Coronary artery (tissue), 2 donors: ENCODE measurements around the gene HEMK1.

Source experiments
- DNase-seq: peaks from one replicate; pipeline ENCODE4 v3.0.0-alpha.2; 2017; ENCODE audit warnings: low spot score
- H3K27ac ChIP-seq, 2 donors: fragments of 200-600 bp; sonication (generic); one replicate each; pipeline ENCODE4 v1.5.1; 2016 to 2019
- H3K4me3 ChIP-seq: fragments of 200-600 bp; sonication (generic); 2 replicates; pipeline ENCODE4 v1.5.1; 2016; ENCODE audit warnings: mild to moderate bottlenecking, moderate library complexity
- TF ChIP-seq, protein P1 (sequence below): fragments of 200-600 bp; sonication (generic); IDR thresholded peaks from one replicate; pipeline ENCODE4 v1.5.1; 2019; ENCODE audit warnings: antibody characterized with exemption

Gene HEMK1

DNA sequence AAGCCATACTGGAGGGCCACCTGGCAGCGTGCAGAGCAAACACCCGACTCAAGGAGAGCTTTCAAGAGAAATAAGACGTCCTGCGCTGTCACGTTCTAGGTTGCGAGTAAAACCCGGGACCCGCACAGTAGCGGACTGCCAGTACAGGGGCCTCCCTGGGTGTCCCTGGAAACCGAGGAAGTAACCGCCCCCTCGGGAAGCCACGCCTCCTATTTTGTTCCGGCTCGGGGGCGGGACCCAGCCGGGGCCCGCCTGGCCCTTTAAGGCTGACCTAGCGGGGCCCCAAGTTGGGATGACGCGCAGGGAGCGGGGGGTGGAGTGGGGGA lies 47.4 kb downstream of the HEMK1 start:
- peak; percentile 97 for DNase-seq
- TF ChIP-seq, protein P1, sequence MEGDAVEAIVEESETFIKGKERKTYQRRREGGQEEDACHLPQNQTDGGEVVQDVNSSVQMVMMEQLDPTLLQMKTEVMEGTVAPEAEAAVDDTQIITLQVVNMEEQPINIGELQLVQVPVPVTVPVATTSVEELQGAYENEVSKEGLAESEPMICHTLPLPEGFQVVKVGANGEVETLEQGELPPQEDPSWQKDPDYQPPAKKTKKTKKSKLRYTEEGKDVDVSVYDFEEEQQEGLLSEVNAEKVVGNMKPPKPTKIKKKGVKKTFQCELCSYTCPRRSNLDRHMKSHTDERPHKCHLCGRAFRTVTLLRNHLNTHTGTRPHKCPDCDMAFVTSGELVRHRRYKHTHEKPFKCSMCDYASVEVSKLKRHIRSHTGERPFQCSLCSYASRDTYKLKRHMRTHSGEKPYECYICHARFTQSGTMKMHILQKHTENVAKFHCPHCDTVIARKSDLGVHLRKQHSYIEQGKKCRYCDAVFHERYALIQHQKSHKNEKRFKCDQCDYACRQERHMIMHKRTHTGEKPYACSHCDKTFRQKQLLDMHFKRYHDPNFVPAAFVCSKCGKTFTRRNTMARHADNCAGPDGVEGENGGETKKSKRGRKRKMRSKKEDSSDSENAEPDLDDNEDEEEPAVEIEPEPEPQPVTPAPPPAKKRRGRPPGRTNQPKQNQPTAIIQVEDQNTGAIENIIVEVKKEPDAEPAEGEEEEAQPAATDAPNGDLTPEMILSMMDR: no peak
- Histone ChIP-seq H3K27ac (peak overlapping the region; percentile 84 to 93), H3K4me3 (peak overlapping the region; percentile 88)

DNA sequence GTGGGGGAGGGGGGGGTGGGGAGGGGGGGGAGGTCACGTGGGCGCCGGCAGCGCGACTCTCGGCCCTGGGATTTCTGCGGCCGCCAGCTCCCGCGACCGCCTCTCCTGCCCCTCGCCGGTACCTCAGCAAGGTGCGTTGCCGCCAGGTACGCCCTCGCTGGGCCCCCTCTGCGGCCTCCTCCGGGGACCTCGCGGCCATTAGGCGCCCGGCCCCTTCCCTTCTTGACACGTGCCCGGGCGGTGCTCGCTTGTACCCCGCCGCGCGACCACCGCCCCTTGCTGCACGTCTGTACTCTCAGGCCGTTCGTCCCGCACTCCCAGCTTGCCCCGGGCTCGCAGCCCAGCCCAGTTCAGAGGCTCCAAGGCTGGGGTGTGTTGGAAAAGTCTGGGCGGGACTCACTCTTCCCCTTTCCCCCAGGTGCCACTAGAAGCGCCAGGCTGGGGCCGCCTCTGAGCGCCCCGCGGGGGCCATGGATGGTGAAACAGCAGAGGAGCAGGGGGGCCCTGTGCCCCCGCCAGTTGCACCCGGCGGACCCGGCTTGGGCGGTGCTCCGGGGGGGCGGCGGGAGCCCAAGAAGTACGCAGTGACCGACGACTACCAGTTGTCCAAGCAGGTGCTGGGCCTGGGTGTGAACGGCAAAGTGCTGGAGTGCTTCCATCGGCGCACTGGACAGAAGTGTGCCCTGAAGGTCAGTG lies 47.9 kb downstream of the HEMK1 start, which contains the start of gene MAPKAPK3:
Gene MAPKAPK3, plus strand, starts transcription at position 56 of the 696 bp plus-strand sequence. Its CDS starts 415 bp downstream, at position 471.
- TF ChIP-seq, protein P1: no peak
- Histone ChIP-seq H3K27ac (peak within 1 kb of the TSS; percentile 84 to 93), H3K4me3 (peak within 1 kb of the TSS; percentile 88)
- DNase-seq: no peak

DNA sequence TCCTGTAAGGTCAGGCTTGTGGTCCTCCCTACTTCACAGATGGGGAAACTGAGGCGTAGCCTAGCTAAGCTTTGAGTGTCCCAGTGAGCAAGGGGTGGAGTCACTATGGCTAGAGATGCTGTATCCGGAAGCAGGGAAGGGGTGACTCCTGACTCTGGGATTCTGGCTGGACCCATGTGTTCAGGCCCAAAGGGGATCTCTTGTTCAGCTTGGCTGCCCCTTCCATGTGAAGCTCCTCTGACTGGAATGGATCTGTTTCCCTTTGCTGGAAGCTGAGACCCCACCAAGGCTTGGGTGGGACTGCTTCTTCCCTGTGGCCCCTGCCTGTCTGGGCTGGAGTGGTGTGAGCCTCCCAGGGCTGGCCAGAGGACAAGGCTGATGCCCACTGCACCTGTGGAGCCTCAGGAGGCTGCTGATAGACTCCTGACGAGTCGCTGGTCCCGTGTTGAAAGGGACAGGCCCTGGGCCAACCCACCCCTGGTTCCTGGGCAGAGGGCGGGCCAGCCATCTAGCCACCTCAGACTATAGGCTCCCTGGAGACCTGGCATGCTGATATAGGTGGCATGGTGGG lies 48.7 kb downstream of the HEMK1 start:
- Histone ChIP-seq H3K27ac (peak overlapping the region; percentile 84 to 93), H3K4me3 (peak overlapping the region; percentile 88)
- TF ChIP-seq, protein P1: no peak
- DNase-seq: no peak

DNA sequence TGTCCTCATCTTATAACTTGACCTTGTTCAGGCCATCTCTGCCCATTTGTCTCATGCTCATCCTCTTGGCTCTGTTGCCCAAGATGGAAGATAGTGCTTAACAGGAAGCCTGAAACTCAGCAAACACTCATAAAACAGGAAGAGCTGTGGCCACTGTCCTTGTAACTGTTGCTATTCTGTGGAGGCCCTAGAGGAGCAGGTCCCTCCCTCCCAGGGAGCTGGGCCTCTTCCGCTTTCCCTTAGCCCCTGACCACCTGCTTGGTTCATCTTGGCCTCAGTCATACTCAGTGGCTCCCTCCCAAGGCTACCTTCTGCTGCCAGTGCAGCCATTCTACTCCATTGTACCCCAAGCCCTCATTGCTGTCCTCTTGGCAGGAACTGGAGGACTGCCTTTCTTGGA lies 51.1 kb downstream of the HEMK1 start:
- H3K27ac ChIP-seq: peak overlapping the region in 1 of 2 donors; percentile 70
- no peak overlapping the region for H3K4me3 ChIP-seq
- TF ChIP-seq, protein P1: no peak
- no peak for DNase-seq

DNA sequence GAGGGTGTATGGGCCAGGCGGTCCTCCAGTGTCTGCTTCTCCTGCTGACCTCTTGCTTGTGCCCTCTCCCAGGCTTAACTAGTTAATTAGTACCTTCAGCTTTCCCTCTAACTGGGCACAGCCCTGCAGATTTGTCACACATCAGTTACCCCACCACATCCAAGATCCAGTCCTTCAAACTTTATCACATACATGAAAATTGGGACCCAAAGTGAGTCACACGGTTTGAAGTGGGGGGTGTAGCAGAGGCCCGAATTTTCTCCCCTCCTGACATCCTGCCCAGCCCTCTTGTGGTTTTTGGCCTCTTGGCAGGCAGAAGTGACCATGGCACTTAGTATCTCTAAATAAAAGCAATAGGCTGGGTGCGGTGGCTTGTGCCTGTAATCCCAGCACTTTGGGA lies 51.5 kb downstream of the HEMK1 start:
- H3K27ac ChIP-seq: peak overlapping the region in 1 of 2 donors; percentile 70

DNA sequence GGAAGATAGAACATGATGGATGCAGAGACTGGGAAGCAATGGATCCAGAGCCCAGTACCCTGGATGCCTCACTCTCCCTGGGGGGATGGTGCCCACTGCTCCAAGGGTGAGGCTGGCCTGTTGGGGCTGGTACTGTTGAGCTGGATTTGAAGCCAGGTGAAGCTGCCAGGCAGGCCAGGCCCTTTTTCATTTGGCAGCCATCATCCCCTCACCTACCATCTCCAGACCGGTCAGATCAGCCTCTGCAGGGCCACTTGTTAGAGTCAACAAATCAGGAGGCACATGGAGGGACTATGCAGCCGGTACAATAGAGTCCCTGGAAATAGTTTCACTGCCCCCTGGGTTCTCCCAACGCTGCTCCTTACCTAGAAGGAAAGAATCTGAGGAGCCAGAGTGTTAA lies 53.6 kb downstream of the HEMK1 start:
- H3K27ac ChIP-seq: no peak overlapping the region
- no peak overlapping the region for H3K4me3 ChIP-seq
- DNase-seq: no peak
- TF ChIP-seq, protein P1: no peak

More for the DNA sequence above, 51.5 kb downstream of the HEMK1 start:
- TF ChIP-seq, protein P1: no peak
- DNase-seq: no peak
- H3K4me3 ChIP-seq: no peak overlapping the region

DNA sequence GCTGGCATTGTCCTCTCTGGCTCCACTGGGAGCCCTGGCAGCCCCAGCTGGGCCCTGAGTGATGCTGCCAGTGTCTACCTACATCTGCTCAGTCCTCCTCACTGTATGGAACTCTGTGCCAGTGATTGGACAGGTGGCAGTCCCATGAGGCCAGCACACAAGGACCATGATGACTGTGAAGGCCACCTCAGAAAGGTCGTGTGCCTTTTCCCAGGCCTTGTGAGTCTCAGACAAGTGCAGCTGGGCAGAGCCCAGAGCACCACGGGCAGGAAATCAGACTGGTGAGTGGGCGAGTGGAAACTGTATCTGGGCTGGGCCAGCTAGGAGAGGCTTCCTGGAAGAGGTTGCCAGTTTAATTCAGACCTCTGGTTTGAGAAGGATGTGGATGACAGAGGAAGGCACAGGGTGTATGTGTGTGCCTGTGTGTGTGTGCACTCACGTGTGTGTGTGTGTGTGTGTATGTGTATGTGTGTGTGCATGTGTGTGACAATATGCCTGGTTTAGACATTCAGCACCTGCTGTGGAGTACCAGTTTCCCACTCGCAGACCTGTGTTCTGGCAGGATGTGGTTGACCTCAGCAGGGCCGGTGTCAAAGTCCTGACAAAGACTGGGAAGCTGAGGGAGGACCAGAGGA lies 54.6 kb downstream of the HEMK1 start:
- TF ChIP-seq, protein P1: no peak
- Histone ChIP-seq H3K4me3 (no peak overlapping the region), H3K27ac (peak overlapping the region in 1 of 2 donors; percentile 51)
- DNase-seq: no peak
